NOMO-1 treated with DMSO at 0.1 percent for 48 hours (cell line): ENCODE data around the gene KRTAP10-4.
"Not testable (repeated sequence)": the region's sequence is repeated elsewhere in the genome, so short reads cannot be mapped to it uniquely, and the experiment has no call there.

Experiments
- DNase-seq: peaks from one replicate; lab custom pipeline; 2025; ENCODE audit not compliant: unreplicated experiment; lab: John Stamatoyannopoulos, UW

Gene KRTAP10-4, protein sequence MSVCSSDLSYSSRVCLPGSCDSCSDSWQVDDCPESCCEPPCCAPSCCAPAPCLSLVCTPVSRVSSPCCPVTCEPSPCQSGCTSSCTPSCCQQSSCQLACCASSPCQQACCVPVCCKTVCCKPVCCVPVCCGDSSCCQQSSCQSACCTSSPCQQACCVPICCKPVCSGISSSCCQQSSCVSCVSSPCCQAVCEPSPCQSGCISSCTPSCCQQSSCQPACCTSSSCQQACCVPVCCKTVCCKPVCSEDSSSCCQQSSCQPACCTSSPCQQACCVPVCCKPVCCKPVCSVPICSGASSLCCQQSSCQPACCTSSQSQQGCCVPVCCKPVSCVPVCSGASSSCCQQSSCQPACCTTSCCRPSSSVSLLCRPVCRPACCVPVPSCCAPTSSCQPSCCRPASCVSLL

DNA sequence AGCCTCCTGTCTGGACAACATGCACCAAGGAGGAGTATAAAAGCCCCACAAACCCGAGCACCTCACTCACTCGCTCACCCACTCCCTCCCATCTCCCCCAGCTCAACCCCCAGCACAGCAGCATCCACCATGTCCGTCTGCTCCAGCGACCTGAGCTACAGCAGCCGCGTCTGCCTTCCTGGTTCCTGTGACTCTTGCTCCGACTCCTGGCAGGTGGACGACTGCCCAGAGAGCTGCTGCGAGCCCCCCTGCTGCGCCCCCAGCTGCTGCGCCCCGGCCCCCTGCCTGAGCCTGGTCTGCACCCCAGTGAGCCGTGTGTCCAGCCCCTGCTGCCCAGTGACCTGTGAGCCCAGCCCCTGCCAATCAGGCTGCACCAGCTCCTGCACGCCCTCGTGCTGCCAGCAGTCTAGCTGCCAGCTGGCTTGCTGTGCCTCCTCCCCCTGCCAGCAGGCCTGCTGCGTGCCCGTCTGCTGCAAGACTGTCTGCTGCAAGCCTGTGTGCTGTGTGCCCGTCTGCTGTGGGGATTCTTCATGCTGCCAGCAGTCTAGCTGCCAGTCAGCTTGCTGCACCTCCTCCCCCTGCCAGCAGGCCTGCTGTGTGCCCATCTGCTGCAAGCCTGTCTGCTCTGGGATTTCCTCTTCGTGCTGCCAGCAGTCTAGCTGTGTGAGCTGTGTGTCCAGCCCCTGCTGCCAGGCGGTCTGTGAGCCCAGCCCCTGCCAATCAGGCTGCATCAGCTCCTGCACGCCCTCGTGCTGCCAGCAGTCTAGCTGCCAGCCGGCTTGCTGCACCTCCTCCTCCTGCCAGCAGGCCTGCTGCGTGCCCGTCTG is at the start of gene KRTAP10-4:
Gene KRTAP10-4 (plus strand): TSS at position 100 of the 827 bp plus-strand sequence. CDS start 30 bp downstream, at position 130.
- DNase-seq: not testable (repeated sequence)

DNA sequence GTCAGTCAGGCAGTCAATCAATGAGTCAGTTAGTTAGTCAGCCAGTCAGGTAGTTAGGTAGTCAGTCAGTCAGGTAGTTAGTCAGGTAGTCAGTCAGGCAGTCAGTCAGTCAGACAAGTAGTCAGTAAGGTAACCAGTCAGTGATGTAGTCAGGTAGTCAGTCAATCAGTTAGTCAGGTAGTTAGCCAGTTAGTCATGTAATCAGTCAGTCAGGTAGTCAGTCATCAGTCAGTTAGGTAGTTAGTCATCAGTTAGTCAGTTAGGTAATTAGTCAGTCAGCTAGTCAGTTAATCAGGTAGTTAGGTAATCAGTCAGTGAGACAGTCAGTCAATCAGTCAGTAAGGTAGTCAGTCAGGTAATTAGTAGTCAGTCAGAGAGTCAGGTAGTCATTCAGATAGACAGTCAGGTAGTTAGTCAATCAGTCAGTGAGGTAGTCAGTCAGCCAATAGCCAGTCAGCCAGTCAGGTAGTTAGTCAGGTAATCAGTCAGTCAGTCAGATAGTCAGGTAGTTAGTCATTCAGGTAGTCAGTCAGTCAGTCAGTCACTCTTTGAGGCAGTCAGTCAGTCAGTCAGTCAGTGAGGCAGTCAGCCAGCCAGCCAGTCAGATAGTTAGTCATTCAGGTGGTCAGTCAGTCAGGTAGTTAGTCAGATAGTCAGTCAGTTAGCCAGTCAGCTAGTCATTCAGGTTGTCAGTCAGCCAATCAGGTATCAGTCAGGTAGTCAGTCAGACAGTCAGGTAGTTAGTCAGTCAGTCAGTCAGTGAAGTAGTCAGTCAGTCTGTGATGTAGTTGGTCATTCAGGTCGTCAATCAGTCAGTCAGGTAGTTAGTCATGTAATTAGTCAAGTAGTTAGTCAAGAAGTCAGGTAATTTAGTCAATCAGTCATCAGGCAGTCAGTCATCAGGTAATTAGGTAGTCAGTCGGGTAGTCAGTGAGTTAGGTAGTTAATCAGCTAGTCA is 48.8 kb upstream of the KRTAP10-4 start:
- DNase-seq: no peak

DNA sequence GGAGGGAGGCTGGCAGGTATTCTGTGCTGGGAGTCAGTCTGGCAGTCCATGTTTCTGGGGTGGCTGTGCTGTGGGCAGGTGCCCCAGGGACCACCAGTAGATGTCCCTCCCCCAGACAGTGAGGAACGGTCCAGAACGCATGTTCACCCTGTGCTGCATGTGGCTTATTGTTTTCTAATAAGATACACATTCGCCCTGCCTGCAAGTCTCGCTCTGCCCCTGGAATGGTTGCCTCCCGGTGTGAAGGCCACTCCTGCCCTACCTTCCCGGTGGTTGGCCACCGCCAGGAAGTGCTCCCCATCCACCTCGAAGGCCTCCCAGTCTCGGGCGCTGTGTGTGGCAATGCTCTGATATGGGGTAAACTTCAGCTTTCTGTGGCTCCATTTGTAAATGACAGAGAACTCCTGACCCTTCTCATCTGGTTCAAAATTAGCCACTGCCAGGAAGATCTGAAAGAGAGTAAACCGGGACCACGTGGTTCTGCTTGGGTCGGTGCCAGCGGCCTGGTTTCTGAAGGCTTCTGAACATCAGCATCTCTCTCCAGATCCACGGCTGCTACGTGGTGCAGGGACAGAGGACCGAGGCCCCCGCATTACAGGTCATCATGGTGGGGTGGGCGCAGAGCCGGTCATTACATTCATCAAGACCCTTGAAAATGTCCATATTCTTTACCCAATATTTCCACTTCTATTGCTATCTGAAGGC is 48.0 kb upstream of the KRTAP10-4 start:
- DNase-seq: no peak

DNA sequence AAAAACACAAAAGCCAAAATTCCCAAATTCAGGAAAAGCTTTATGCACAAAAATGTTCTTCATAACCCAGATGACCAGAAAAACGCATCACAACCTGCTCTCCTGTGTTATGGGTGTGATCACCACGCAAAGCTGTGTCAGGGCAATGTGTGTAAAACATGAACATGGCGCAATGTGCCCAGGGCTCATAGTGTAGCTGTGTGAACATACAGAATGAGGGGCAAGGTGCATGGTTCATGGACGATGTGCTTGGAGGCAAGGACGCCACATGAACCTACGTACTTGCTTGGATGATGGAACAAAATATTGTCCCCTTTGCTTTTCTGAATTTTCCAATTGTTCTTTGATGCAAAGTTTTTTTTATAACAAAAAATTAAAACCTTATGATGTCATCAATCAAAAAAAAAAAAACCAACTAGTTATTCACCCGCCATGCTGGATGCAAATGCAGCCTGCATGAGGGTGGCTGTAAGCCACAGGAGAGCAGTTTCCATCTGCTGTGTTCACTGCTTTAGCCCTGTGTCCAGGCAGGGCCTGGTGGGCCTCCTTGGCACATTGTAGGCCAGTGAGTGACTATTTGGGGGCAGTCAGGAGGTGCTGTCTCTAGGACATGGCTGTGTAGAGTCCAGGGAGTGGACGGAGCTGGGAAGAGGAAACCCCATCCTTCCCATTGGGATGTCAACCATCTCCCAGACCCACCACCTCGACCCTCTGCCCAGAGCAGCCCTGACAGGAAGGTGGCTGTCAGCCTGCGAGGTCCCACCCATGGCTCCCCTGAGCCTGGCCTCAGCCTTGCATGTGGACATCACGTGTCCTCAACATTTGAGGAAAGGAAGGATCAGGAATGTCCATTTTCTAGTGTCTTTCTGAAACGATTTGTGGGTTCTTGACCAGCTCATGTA is 47.2 kb upstream of the KRTAP10-4 start:
- no peak for DNase-seq

DNA sequence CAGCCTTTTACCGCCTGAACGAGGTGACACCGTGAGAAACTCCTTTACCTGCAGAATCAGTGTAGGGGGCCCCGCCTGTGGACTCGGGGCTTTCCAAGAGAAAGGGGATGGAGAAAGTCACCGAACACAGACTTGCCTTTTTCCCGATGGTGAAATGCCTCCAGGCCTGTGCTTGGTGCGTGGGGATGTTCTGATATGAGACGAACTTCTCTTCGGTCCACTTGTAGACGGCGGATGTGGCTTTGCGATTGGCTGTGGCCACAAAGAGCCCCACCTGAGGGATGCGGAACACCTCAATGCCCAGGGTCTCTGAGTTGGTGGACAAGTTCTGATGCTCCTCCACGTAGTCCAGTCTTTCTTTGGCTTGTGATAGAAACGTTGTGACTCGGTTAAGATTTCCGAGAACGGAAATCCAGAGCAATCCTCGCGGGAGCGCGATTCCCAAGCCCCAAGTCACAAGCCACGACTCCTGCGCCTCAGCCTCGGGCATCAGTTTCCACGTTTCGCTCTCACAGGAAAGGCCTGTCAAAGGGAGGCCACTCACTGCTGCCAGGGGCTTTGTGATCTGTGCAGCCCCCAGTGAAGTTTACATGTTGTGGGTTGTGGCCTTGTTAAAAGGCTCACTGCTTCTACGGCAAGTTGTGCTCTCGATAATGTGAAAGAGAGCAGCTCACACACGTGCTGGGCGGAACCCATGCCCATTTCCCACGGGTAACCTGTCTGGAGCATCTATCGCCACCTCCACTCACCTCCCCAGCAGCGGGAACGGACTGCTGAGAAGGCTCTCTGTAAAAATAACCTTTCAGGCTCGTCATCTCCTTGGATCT is 46.2 kb upstream of the KRTAP10-4 start:
- no peak for DNase-seq

DNA sequence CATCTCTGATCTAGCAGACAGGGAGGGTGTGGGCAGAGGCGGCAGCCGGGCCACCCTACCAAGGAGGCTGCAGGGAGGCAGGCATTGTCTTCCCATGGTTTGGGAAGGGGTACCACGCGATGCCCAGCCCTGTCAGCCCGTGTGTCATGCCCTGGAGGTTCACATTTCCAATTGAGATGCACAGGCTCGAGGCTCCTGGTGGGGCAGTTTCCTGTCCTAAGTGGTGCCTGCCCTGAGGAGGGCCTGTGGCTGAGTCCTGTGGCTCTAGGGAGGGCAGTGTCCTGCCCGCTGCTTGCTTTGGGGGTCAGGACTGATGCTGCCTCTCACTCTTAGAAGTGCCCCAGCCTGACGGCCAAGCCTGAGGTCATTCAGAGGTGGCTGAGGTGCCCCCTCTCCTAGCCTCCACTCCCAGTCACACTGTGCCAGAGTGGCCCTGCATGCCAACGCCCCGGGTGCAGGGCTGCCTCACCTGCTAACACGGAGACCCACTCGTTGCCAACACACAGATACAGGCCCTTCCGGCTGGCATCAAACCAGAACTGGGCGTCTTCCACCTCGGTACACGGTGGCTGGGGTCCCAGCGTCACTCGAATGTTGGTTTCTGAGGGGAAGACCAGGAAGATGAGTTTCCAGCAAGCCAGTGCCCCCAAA is 45.4 kb upstream of the KRTAP10-4 start:
- no peak for DNase-seq

DNA sequence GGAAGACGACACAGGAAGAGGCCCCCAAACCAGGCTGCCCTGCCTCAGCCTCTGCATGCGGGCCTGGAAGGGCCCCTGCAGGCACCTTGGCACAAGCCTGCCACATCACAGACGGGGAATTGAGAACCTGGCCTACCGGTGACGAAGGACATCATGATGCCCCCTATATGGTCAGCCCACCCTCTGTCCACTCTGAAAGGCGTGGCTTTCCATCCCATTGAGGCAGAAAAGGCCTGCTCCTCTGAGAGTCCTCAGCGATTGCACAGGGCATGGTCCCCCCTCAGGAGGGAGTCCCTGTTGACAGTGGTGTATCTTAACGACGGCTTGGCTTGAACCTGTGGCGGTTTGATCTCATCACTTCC is 44.9 kb upstream of the KRTAP10-4 start:
- no peak for DNase-seq

DNA sequence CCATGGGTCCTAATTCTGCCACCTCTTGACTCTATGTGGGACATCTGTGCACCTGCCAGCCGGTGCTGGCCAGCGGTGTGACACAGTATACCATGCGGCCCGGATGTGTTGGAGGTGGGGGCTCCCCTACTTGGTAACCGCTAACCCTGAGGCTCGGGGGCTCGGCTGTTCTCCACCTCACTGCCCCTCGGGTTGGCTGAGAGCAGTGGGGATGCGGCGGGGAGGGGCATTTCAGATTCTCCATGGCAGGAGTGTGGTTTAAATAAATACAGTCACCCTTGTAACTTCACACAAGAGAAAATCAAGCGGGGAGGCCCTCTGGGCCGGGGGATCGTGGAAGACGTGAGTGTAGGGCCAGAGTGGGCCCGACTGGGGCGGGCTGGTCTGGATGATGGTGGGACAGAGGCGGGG is 44.5 kb upstream of the KRTAP10-4 start:
- DNase-seq: no peak

DNA sequence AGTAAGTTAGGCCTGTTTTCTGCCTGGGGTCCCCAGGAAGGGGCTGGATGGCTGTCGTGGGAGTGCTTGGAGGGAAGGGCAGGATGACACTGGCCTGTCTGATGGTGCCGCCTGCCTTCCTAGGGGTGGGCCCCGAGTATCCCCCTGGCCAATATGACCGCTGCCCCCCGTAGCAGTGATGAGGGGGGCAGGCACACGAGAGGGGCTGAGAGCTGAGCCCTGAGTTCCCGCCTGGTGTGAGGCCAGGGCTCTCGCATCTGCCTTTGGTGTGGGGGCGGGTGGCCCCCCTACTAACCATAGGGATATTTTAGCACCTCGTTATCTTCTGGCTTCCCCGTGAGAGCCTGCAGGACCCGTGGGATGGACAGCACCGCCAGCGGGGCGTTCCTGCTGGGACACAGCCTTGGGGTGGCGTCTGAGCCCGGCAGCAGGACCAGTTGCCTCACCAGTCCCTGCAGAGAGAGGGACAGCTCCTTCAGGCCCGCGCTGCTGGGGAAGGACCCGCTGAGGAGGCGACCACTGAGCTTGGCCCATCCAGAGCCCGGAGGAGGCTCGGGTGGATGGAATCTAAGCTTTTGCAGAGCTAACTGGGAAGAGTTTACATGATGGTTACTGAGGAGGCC is 43.9 kb upstream of the KRTAP10-4 start:
- no peak for DNase-seq

DNA sequence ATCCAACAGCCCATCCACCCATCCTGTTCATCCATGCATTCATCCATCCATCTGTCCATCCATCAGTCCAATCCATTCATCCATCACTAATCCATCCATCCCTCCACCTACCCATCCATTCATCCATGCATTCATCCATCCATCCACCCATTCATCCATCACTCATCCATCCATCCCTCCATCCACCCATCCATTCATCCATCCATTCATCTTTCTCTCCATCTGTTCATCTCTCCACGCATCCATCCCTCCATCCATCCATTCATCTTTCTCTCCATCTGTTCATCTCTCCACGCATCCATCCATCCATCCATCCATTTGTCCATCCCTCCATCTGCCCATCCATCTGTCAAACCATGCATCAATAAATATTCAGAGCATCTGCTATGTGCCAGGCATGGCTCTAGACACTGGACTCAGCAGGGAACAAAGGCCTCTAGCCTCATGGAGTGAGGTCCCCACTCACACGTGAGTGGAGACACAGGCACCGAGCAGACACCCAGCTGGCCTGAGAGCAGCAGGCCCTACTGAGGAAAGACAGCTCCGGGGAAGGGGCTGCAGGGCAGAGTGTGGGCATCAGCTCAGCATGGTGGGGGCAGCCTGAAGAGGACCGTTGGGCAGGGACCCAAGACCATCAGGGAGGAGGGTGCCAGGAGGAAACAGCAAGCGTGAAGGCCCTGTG is 43.2 kb upstream of the KRTAP10-4 start:
- no peak for DNase-seq

DNA sequence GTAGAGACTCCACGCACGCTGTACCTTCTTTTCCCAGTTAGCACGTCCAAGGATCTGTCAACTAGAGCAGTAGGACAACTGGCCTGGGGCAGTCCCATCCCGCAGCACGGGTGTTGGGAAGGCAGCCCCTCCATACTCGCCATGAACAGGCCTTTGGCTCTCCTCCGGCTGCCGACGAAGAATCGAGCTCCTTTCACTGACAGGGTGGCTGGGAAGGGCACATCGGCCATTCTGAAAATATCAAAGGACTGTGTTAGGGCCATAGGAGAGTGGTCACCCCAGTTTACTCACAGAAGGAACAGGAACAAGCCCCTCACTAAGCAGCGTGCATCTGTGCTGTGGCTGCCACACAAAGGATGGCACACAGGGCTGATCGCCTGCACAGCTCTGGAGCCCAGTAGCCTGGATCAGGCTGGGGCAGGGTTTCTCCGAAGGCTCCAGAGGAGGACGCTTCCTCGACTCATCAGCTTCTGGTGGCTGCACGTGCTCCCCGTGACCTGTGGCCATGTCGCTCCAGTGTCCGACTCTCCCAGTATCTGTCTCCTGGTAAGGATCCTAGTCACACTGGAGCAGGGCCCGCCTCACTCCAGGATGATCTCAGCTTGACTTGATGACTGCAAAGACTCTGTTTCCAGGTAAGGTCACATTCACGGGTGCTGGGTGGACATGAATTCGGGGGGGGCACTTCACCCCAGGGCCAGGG is 42.5 kb upstream of the KRTAP10-4 start:
- DNase-seq: no peak

DNA sequence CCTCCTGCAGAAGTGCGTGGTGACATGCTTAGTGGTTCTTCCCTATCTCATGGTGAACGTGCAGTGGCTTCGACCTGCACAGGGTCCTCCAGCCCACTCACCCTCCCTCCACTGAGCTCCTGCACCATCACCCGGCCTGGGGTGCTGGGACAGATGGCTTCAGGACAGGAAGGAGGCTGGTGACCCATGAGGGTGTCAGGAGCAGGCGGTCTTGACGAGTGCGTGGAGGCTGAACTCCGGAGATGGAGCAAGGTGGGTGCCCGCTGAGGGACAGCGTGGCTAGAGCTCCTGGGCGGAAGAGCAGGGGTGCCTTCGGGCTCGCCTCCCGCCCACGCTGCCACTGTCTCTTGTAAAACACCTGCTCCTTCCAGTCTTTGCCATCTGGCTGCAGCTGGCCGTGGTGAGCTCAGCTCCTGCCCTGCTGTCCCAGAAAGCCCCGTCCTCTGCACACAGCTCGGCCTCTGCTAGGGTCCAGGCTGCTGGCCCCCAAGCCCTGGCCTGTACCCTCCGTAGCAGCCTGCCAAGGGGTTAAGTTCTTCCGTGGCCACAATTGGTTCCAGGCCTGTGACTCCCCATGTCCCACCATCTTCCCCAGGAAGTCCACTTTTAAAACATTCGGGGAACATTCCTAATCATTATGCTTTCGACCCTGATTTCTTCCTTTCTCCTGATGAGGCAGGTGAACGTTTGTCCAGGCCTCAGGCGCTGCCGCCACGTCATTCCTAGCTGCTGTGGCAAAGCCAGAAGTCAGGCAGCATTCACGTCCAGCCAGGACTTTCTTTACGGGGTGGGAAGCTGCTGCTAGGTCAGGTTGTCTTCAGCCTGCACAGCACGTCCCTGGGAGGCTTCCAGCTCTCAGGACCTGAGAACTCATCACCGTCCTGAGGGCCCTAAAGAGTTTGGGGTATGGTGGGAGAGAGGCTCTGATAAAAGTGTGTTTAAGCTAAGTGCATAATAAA is 41.6 kb upstream of the KRTAP10-4 start:
- no peak for DNase-seq

DNA sequence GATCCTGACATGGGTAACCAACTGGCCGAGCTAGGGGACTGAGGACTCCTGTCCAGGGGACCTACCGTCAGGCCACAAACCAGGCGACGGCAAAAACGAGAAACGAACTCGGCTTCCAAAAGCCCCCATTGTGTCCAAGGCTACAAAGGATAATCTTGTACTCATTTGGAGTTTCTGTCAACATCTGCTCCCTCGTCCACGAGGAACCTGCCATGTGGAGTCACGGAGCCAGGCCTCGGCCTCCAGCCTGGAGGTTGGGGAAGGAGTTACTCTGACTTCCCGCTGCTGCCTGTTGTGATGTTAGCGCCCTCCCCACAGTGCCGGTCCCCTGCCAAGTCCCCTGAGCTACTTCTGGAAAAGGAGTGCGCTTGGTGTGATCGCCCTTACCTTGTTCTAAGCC is 40.8 kb upstream of the KRTAP10-4 start:
- no peak for DNase-seq

DNA sequence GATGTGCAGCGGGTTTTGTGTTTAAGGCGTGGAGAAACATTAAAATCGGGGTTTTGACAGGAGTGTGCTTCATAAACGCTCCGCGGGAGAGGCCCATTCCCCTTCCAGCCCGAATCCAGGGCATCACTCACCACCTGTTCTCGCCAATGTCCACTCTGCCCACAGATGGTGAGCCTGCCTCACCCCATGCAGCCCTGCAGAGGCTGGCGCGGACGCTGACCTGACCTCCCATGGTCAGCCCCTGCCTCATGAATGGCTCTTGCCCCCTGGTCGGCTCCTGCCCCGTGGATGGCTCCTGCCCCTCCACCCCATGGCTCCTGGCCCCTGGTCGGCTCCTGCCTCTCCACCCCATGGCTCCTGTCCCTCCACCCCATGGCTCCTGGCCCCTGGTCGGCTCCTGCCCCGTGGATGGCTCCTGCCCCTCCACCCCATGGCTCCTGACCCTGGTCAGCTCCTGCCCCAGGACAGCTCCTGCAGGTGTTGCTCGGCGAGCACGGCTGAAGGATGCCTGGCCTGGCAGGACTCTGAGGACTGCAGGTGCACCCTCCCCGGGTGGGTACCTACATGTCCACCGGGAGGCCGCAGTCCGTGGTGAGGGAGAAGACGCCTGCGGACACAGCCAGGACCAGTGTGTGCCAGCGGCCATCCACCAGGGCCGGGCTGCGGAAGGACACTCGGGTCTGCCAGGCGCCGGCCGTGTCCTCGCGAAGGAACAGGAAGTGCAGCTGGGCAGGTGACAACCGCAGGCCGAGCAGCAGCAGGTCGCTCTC is 40.2 kb upstream of the KRTAP10-4 start:
- no peak for DNase-seq
